ENCODE measurements around the gene TCHP. TPM values are rescaled to one million over a fixed set of nuclear protein-coding genes. Genes with fewer than 3 reads are reported as not detected.
A peak's percentile ranks its signal among the peaks of the same experiment; 100 is the strongest.
"Not testable (repeated sequence)": the region's sequence is repeated elsewhere in the genome, so short reads cannot be mapped to it uniquely, and the experiment has no call there.

TCHP gene
- total RNA-seq, 2 donors from 2014 or later = 9.3 to 13.8 TPM

DNA sequence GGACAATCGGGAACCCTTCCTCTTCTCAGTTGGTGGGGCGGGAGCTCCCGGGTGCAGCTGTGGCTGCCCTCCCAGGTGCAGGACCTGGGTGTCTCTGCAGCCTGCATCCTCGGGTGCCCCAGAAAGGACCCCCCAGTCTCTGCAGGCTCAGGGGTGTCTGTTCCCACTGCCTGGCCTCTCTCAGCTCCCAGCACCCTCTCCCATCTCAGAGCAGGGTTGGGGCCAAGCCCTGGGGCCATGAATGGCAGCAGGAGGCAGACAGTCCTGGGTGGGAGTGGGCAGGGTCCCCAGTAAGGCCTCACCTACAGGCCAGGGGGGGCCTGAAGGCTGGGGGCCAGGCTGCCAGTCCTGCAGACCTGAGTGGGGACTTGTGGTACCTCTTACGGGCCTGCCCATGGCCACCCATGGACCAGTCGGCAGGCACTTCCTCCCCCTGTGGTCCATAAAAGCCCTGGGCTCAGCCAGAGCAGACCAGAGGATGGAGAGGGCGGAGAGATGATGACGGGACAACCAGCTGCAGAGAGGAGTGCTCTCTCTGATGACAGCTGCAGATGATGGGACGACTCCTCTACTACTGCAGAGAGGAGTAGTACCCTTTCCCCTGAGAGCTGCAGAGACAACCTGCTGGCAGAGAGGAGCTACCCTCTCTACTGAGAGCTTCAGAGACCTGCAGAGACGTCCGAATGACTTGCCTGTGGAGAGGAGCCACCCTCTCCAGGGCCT, 26.6 kb downstream of the TCHP start:
- intact Hi-C loops (cut with DNase I) = no loop called here
- peak; percentile 58 for DNase-seq (ENCODE audit: low spot score)

DNA sequence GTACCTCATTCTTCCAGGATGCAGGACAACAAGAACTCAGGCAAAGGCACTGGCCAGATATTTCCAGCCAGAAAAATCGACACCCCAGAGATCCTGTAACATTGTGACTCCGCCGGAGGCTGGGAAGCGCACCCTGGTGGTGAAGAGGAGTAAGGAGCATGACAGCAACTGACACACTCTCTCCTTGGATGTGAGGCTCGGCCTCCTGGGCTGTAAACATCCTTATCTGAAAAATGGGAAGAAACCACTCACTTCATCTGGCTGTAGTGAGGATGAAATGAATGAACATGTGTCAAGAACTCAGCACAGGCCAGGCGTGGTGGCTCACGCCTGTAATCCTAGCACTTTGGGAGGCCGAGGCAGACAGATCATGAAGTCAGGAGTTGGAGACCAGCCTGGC, 27.5 kb downstream of the TCHP start:
- DNase-seq (ENCODE audit: low spot score) = peak; percentile 84
- intact Hi-C loops (cut with DNase I) = no loop called here

DNA sequence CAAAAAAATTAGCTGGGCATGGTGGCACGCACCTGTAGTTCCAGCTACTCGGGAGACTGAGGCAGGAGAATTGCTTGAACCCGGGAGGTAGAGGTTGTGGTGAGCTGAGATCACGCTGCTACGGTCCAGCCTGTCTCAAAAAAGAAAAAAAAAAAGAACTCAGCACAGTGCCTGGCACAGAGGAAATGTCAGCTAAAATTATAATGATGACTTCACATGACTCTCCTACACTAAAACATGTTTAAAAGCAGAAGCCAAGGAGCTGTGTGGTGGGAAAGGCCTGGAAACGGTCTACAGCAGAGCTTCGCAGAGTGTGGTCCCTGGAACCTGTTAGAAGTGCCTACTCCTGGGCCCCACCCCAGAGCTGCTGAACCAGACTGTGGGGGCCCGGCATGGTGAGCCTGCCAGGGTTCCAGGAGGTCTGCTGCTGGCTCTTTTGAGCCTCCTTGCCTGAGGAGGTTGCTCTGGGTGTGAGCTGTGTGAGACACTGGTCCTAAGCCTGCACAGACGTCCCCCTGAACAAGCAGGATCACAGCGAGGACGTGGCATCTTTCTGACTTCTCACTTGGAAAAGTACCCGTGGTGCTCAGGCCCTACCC, 28.1 kb downstream of the TCHP start:
- DNase-seq (ENCODE audit: low spot score) = peak; percentile 66
- intact Hi-C loops (cut with DNase I) = no loop called here

- intact Hi-C loops (cut with DNase I); DNase-seq (ENCODE audit: low spot score): not testable (repeated sequence)
Measured at GRCh38 chr12:109929326-109929725, 29.3 kb downstream of the TCHP start.

- intact Hi-C loops (cut with DNase I) = no loop called here
- peak; percentile 64 for DNase-seq (ENCODE audit: low spot score)
Measured at GRCh38 chr12:109930028-109930800, 30.1 kb downstream of the TCHP start.

DNA sequence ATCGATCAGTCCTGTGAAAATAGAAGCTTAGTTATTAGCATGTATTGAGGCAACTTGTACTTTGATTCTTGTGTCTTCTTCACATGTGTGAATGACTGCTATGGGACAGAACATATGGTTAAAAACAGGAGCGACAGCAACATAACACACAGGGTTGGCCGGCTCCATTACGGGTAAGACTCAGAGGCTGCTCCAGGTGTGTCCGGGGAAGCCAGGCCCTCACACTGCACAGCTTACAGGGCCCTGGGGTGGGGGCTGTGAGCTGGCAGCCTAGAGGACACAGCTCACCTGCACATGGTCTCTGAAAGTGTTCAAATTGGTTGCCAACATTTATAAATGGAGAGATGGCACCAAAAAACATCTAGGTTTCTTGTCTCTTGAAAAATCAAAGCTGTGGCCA, 31.1 kb downstream of the TCHP start:
- intact Hi-C loops (cut with DNase I) = no loop called here
- peak; percentile 51 for DNase-seq (ENCODE audit: low spot score)

DNA sequence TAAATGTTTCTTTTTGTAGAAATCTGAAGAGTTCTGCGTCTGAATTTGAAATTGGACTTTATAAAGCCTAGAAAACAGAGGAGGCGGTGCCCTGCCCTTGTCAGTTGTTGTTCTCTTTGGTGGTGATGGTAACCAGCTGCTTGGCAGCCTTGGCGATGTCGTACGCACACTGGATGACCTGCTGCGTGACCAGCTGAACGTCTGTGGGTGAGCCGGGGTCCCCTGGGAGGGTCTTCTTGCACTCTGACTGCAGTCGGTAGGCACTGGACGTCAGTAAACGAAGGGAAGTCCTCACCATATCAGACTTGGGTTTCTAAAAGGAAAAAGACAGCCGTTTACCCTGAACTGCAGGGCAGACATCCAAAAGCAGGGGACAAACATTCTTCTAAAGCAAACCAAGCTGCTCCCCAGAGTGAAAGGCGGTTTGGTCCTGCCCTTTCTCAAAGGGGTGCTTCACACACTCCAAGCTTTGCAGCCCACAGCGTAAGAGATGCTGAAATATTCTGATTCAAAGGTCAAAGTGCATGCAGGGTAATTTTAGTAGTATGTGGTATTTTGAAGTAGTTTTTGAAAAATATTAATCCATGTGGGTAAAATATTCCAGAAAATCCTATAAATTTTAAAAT, 32.9 kb downstream of the TCHP start:
- peak; percentile 88 for DNase-seq (ENCODE audit: low spot score)
- intact Hi-C loops (cut with DNase I) = no loop called here

DNA sequence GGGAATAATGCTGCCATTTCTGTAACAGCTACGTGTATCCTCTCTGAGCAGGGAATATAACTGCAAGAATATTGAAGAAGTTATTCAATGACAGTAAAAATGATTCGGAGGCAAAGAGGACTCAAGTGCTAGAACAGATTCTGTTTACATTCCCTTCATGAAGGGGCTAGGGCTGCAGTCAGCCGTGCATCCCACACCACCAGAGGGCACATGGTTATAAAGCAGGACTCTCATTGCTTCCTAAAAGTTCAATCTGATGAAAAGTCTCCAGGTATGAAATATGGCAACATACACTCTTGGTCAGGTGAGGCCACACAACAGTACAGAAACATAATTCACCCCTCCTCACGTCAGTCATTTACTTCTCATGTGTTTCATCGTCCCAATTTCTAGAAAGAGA, 34.0 kb downstream of the TCHP start:
- intact Hi-C loops (cut with DNase I) = no loop called here
- DNase-seq (ENCODE audit: low spot score) = no peak

DNA sequence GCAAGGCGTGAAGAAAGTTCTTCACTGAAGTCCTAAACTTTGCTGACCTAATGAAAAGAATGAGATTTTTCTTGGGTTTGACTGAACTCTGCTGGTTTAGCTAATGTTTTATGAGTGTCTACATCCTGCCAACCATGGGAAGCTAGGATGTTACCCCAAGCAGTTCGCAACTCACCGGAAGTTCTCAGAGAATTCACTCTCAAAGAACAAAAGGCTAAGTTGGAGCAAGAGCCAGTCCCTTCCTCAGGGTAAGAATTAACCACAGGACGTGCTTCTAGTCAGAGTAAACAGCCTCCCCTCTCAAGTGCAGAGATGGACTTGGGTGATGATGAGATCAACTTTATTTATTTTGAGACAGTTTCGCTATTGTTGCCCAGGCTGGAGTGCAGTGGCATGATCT, 37.3 kb downstream of the TCHP start:
- no peak for DNase-seq (ENCODE audit: low spot score)
- intact Hi-C loops (cut with DNase I) = no loop called here

GRCh38 chr12:109938947-109939346, 38.9 kb downstream of the TCHP start:
- intact Hi-C loops (cut with DNase I) = no loop called here
- DNase-seq (ENCODE audit: low spot score) = no peak

DNA sequence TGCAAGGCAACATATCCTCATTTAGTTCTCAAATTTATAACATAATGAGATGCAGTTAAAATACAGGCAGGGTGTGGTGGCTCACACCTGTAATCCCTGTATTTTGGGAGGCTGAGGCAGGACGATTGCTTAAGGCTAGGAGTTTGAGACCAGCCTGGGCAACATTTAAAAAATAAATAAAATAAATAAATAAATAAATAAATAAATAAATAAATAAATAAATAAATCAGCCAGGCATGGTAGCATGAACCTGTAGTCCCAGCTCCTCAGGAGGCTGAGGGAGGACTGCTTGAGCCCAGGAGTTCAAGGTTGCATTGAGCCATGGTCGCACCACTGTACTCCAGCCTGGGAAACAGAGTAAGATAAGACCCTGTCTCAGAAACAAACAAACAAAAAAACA, 39.4 kb downstream of the TCHP start:
- intact Hi-C loops (cut with DNase I) = no loop called here
- DNase-seq (ENCODE audit: low spot score) = no peak

DNA sequence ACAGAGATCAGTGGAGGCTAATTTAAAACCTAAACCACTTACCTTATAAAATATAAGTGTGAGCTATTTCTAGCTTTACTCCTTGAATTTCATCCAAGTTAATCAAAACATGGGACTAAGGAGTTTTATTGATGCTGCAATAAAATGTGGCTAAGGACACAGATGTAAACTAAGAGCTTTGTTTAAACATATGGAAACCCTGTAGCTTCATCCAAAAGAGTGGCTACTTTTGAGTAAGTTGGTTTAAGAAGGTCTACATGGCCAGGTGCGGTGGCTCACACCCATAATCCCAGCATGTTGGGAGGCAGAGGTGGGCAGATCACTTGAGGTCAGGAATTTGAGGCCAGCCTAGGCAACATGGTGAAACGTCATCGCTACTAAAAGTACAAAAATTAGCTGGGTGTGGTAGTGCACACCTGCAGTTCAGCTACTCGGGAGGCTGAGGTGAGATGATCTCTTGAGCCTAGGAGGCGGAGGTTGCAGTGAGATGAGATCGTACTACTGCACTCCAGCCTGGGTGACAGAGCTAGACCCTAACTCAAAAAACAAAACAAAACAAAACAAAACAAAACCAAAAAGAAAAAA, 40.4 kb downstream of the TCHP start:
- intact Hi-C loops (cut with DNase I) = no loop called here
- no peak for DNase-seq (ENCODE audit: low spot score)

DNA sequence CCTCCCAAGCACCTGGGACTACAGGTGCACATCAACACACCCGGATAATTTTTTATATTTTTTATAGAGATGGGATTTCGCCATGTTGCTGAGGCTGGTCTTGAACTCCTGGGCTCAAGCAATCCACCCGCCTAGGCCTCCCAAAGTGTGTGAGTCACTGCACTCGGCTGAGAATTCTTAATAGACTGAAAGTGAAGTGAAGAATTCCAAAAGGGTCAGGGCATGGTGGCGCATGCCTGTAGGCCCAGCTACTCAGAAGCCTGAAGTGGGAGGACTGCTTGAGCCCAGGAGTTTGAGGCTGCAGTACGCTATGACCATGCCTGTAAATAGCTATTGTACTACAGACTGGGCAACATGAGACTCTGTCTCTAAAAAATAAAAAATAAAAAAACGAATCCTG, 43.7 kb downstream of the TCHP start:
- intact Hi-C loops (cut with DNase I) = no loop called here
- no peak for DNase-seq (ENCODE audit: low spot score)

DNA sequence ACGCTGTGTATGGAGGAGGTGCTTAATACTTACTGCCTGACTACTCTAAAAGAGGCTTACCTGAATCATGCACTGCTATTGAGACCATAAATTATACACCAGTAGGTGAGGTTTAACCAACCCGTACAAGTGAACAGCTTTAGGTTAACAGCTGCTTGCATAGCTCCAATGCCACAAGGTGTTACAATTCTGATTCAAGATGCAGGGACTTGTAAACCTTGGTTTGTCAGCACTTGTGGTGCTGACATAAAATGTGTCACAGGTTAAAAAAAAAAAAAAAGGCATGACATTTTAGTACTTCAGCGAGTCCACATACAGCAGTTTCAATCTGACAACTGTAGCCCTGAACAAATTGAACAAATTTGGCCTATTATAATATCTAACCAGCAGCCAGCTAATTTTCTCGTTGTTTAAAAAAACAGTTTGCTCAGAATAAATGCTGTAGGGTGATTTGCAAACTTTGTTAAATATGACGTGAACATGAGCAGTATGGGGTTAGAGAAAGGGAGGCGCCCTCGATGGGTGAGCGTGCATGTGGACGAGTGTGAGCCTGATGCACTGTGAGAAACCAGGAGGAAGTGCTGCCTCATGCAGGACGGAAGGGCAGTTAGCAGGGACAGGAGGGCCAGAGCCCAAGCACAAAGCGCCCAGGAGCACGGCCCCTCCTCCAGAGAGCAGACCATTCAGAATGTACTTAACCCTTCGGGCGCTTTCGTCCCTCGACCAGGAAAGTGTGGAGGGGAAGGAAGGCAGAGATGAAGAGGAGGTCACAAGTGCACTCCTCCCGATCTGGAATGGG, 44.7 kb downstream of the TCHP start:
- no peak for DNase-seq (ENCODE audit: low spot score)
- intact Hi-C loops (cut with DNase I) = no loop called here

GRCh38 chr12:109946505-109946904, 46.4 kb downstream of the TCHP start:
- intact Hi-C loops (cut with DNase I) = no loop called here
- no peak for DNase-seq (ENCODE audit: low spot score)

DNA sequence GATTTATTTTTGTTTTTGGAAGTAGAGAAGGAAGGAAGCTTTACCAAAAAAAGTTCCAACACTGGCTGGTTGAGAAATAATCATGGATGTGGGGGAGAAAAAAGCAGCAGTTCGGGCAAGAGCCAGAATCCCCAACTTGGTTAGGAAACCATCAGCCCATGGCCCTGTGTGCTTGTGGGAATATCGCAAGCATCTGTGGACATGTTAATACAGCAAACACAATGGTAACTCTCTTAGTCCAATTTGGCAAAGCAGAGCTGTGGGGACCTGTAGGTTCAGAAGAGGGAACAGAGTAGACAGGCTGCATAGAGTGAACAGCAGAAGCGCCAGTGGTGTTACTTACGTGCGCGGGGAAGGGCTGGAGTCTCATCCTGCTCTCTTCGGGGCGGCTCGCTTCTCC, 46.8 kb downstream of the TCHP start:
- no peak for DNase-seq (ENCODE audit: low spot score)
- intact Hi-C loops (cut with DNase I) = no loop called here

GRCh38 chr12:109947521-109947920, 47.4 kb downstream of the TCHP start:
- DNase-seq (ENCODE audit: low spot score) = no peak
- intact Hi-C loops (cut with DNase I) = no loop called here

DNA sequence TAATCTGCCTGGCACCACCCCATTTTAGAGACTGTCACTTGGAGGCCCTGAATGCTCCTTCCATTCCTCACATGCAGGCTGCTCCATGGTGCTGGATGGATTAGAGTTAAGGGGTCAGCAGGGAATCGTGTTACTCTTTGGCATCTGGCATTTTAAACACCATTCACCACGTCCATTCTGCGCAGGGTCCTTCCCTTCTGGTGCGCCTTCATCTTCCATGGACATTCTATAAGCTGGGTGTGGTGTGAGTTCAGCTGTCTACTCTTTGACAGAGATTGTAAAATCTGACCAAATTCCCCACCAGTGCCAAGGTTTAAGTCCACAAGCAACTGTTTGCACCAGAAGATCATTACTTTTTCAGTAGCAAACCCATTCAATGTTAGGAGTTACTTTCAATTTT, 48.3 kb downstream of the TCHP start:
- no peak for DNase-seq (ENCODE audit: low spot score)
- intact Hi-C loops (cut with DNase I) = no loop called here

- DNase-seq (ENCODE audit: low spot score) = no peak
- intact Hi-C loops (cut with DNase I) = no loop called here
Measured at GRCh38 chr12:109949089-109949488, 49.0 kb downstream of the TCHP start.
